Brain microvascular endothelial cell (primary cell): ENCODE measurements around the gene LAMTOR4.

Source experiments
- DNase-seq: peaks from one replicate; pipeline ENCODE4 v3.0.0-alpha.2; 2020
- H3K27ac ChIP-seq: fragments of 250-450 bp; sonication (Bioruptor Pico); 2 replicates; pipeline ENCODE4 v1.5.1; 2020; ENCODE audit warnings: mild to moderate bottlenecking, moderate library complexity
- H3K27me3 ChIP-seq: fragments of 250-450 bp; sonication (Bioruptor Pico); replicated peaks from 2 replicates; pipeline ENCODE4 v1.5.1; 2020; ENCODE audit warnings: mild to moderate bottlenecking
- H3K36me3 ChIP-seq: fragments of 250-450 bp; sonication (Bioruptor Pico); replicated peaks from 2 replicates; pipeline ENCODE4 v1.5.1; 2020; ENCODE audit warnings: mild to moderate bottlenecking
- H3K4me3 ChIP-seq: 2 replicates; pipeline ENCODE4 v1.5.1; 2011; ENCODE audit warnings: low read depth, mild to moderate bottlenecking, control low read depth, low read length, moderate library complexity
- CTCF ChIP-seq: IDR thresholded peaks from 2 replicates; pipeline ENCODE4 v1.5.1; 2011; ENCODE audit warnings: low read depth, mild to moderate bottlenecking, moderate library complexity, low read length, control low read depth, inconsistent platforms; ENCODE audit errors: missing control alignments
- in situ Hi-C: cut with HindIII; loops from 2 replicates; pipeline ENCODE4 v1.10.0; 2017; ENCODE audit warnings: low sequenced_read_pairs, low pct_ligation_motif_present

LAMTOR4 gene

GRCh38 chr7:100105534-100105933, 43.2 kb upstream of the LAMTOR4 start:
- H3K36me3 ChIP-seq = peaks cover 21% of the 10 kb centered on the region
- in situ Hi-C loops = no loop called here
- no peaks in the 10 kb centered on the region for H3K27me3 ChIP-seq

GRCh38 chr7:100106633-100107032, 42.1 kb upstream of the LAMTOR4 start:
- Histone ChIP-seq H3K4me3 (no peak overlapping the region), H3K27ac (no peak overlapping the region), H3K27me3 (no peaks in the 10 kb centered on the region), H3K36me3 (peaks cover 29% of the 10 kb centered on the region)
- in situ Hi-C loops = no loop called here
- DNase-seq = no peak
- TF ChIP-seq CTCF = no peak

More at GRCh38 chr7:100105534-100105933, 43.2 kb upstream of the LAMTOR4 start:
- TF ChIP-seq CTCF = no peak
- Histone ChIP-seq H3K27ac (no peak overlapping the region), H3K4me3 (no peak overlapping the region)
- DNase-seq = no peak

- Histone ChIP-seq H3K4me3 (no peak overlapping the region), H3K27me3 (no peaks in the 10 kb centered on the region), H3K27ac (no peak overlapping the region), H3K36me3 (peaks cover 33% of the 10 kb centered on the region)
- in situ Hi-C loops = no loop called here
- DNase-seq = no peak
- no peak for TF ChIP-seq CTCF
These were observed 41.5 kb upstream of the LAMTOR4 start for GRCh38 chr7:100107125-100107737.

GRCh38 chr7:100107890-100108289, 40.8 kb upstream of the LAMTOR4 start:
- Histone ChIP-seq H3K4me3 (no peak overlapping the region), H3K27ac (no peak overlapping the region), H3K27me3 (no peaks in the 10 kb centered on the region), H3K36me3 (peaks cover 40% of the 10 kb centered on the region)
- in situ Hi-C loops = no loop called here
- TF ChIP-seq CTCF = no peak
- DNase-seq = no peak

- Histone ChIP-seq H3K36me3 (peaks cover 50% of the 10 kb centered on the region), H3K27ac (no peak overlapping the region), H3K27me3 (no peaks in the 10 kb centered on the region), H3K4me3 (no peak overlapping the region)
- no peak for DNase-seq
- TF ChIP-seq CTCF = peak; percentile 43
- in situ Hi-C loops = no loop called here
These were observed 39.1 kb upstream of the LAMTOR4 start for GRCh38 chr7:100109521-100110163.

- DNase-seq = no peak
- no peak for TF ChIP-seq CTCF
- H3K4me3 ChIP-seq = no peak overlapping the region
- no peaks in the 10 kb centered on the region for H3K27me3 ChIP-seq
- H3K36me3 ChIP-seq = peaks cover 50% of the 10 kb centered on the region
- in situ Hi-C loops = no loop called here
- H3K27ac ChIP-seq = no peak overlapping the region
These were observed 37.6 kb upstream of the LAMTOR4 start for GRCh38 chr7:100111156-100111555.
